ENCODE results near the gene ABCD3. TPM values are rescaled to one million over a fixed set of nuclear protein-coding genes. Genes with fewer than 3 reads are reported as not detected.
"Not testable (repeated sequence)": the region's sequence is repeated elsewhere in the genome, so short reads cannot be mapped to it uniquely, and the experiment has no call there.

Gene ABCD3
- total RNA-seq, 3 donors from 2014 or later, result 22.2 to 60.3 (median 36.1) TPM

- intact Hi-C loops (cut with DNase I; ENCODE audit: low total_unique reads), result no loop called here
- Histone ChIP-seq H3K9me3 (peaks cover 0 to 13% of the 10 kb centered on the region in 2 donors), H3K27ac (no peak overlapping the region), H3K4me3 (no peak overlapping the region), H3K27me3 (no peaks in the 10 kb centered on the region), H3K4me1 (no peaks in the 10 kb centered on the region), H3K36me3 (no peaks in the 10 kb centered on the region)
- TF ChIP-seq POLR2A (IDR thresholded peaks at IDR 0.05) (no peak), CTCF (IDR thresholded peaks at IDR 0.05) (no peak), POLR2AphosphoS5 (IDR thresholded peaks at IDR 0.05) (no peak)
- DNase-seq (ENCODE audit: low spot score in 2 of 2), result no peak
Measured at GRCh38 chr1:94434365-94435045, 16.3 kb downstream of the ABCD3 start.

GRCh38 chr1:94438692-94439276 is 20.6 kb downstream of the ABCD3 start:
- DNase-seq (ENCODE audit: low spot score in 2 of 2), result no peak
- Histone ChIP-seq H3K27me3 (no peaks in the 10 kb centered on the region), H3K4me3 (no peak overlapping the region), H3K4me1 (no peaks in the 10 kb centered on the region), H3K36me3 (no peaks in the 10 kb centered on the region), H3K27ac (no peak overlapping the region), H3K9me3 (peaks cover 0 to 22% of the 10 kb centered on the region in 2 donors)
- intact Hi-C loops (cut with DNase I; ENCODE audit: low total_unique reads), result no loop called here
- TF ChIP-seq POLR2A (IDR thresholded peaks at IDR 0.05) (no peak), CTCF (IDR thresholded peaks at IDR 0.05) (no peak), POLR2AphosphoS5 (IDR thresholded peaks at IDR 0.05) (no peak)

GRCh38 chr1:94440088-94440487 is 21.9 kb downstream of the ABCD3 start:
- intact Hi-C loops (cut with DNase I; ENCODE audit: low total_unique reads), result no loop called here
- no peak for DNase-seq (ENCODE audit: low spot score in 2 of 2)
- H3K9me3 ChIP-seq, result peaks cover under 1 to 28% of the 10 kb centered on the region in 2 donors
- no peaks in the 10 kb centered on the region for H3K27me3 ChIP-seq
- TF ChIP-seq POLR2A (IDR thresholded peaks at IDR 0.05) (no peak), CTCF (IDR thresholded peaks at IDR 0.05) (no peak), POLR2AphosphoS5 (IDR thresholded peaks at IDR 0.05) (no peak)
- H3K27ac ChIP-seq, result no peak overlapping the region
- no peaks in the 10 kb centered on the region for H3K4me1 ChIP-seq
- H3K36me3 ChIP-seq, result no peaks in the 10 kb centered on the region
- no peak overlapping the region for H3K4me3 ChIP-seq

- intact Hi-C loops (cut with DNase I; ENCODE audit: low total_unique reads); H3K27me3 ChIP-seq; H3K27ac ChIP-seq; H3K4me3 ChIP-seq; DNase-seq (ENCODE audit: low spot score in 2 of 2); H3K36me3 ChIP-seq; H3K4me1 ChIP-seq: not testable (repeated sequence)
- H3K9me3 ChIP-seq, result peaks cover 17 to 30% of the 10 kb centered on the region in 2 donors
Measured at GRCh38 chr1:94443067-94443466, 24.9 kb downstream of the ABCD3 start.

GRCh38 chr1:94444819-94445218 is 26.6 kb downstream of the ABCD3 start:
- DNase-seq (ENCODE audit: low spot score in 2 of 2); intact Hi-C loops (cut with DNase I; ENCODE audit: low total_unique reads); H3K36me3 ChIP-seq; H3K27ac ChIP-seq; H3K4me1 ChIP-seq; H3K4me3 ChIP-seq; H3K27me3 ChIP-seq: not testable (repeated sequence)
- peaks cover 25 to 39% of the 10 kb centered on the region in 2 donors for H3K9me3 ChIP-seq

- H3K36me3 ChIP-seq; intact Hi-C loops (cut with DNase I; ENCODE audit: low total_unique reads); H3K27ac ChIP-seq; H3K4me1 ChIP-seq; DNase-seq (ENCODE audit: low spot score in 2 of 2); H3K4me3 ChIP-seq; H3K27me3 ChIP-seq: not testable (repeated sequence)
- peaks cover 34 to 48% of the 10 kb centered on the region in 2 donors for H3K9me3 ChIP-seq
Measured at GRCh38 chr1:94445733-94446132, 27.5 kb downstream of the ABCD3 start.

GRCh38 chr1:94446177-94446576 is 28.0 kb downstream of the ABCD3 start:
- H3K27me3 ChIP-seq; DNase-seq (ENCODE audit: low spot score in 2 of 2); H3K36me3 ChIP-seq; H3K27ac ChIP-seq; intact Hi-C loops (cut with DNase I; ENCODE audit: low total_unique reads); H3K4me1 ChIP-seq; H3K4me3 ChIP-seq: not testable (repeated sequence)
- peaks cover 34 to 53% of the 10 kb centered on the region in 2 donors for H3K9me3 ChIP-seq

- H3K4me3 ChIP-seq; DNase-seq (ENCODE audit: low spot score in 2 of 2); intact Hi-C loops (cut with DNase I; ENCODE audit: low total_unique reads); H3K36me3 ChIP-seq; H3K4me1 ChIP-seq; H3K27ac ChIP-seq; H3K27me3 ChIP-seq: not testable (repeated sequence)
- H3K9me3 ChIP-seq, result peaks cover 34 to 55% of the 10 kb centered on the region in 2 donors
Measured at GRCh38 chr1:94448741-94449140, 30.6 kb downstream of the ABCD3 start.

Measured in breast epithelium (tissue), 4 donors.